Stimulated activated CD8-positive, alpha-beta memory T cell treated with anti-CD3 and anti-CD28 coated beads, Interleukin-2, amount 100 ng/mL, for 1 hour (primary cell): ENCODE data around the gene TAF8.
"Not testable (repeated sequence)": the region's sequence is repeated elsewhere in the genome, so short reads cannot be mapped to it uniquely, and the experiment has no call there.

Experiments used
- DNase-seq, 2 donors: peaks; one replicate each; pipeline ENCODE4 v3.0.0-alpha.2; 2020; ENCODE audit warnings: low read depth in 2 of 2

Gene TAF8

GRCh38 chr6:42028234-42029061 lies 21.9 kb upstream of the TAF8 start:
- DNase-seq, result no peak

GRCh38 chr6:42029062-42029685 lies 21.1 kb upstream of the TAF8 start:
- DNase-seq, result no peak

GRCh38 chr6:42029881-42030280 lies 20.4 kb upstream of the TAF8 start:
- no peak for DNase-seq

GRCh38 chr6:42030585-42031506 lies 19.5 kb upstream of the TAF8 start:
- no peak for DNase-seq

DNA sequence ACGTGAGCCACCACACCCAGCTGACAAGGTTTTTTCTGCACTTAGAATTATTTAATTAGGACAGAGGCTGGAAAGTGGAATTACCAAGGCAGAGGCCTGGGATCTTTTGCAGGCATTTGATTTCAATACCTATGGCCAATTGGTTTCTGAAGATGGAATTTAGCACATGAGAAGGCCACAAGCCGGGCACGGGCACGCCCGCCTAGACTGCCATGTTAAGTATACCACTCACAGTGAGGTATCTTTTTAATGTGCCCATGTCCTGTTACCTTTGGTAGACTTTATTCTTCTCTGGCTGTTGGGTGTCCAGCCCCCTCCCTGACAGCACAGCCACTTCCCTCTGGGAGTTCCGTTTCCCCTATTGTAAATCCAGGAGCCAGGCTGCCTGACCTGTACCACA lies 18.0 kb upstream of the TAF8 start:
- no peak for DNase-seq

DNA sequence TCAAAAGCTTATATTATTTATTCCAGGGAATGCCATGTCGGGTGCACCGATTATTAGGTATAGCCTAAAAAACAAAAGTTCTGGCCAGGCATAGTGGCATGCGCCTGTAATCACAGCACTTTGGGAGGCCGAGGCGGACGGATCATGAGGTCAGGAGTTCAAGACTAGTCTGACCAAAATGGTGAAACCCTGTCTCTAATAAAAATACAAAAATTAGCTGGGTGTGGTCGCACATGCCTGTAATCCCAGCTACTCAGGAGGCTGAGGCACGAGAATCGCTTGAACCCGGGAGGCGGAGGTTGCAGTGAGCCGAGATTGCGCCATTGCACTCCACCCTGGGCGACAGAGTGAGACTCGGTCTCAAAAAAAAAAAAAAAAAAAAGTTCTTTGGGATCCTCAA lies 12.7 kb upstream of the TAF8 start:
- not testable (repeated sequence) for DNase-seq

DNA sequence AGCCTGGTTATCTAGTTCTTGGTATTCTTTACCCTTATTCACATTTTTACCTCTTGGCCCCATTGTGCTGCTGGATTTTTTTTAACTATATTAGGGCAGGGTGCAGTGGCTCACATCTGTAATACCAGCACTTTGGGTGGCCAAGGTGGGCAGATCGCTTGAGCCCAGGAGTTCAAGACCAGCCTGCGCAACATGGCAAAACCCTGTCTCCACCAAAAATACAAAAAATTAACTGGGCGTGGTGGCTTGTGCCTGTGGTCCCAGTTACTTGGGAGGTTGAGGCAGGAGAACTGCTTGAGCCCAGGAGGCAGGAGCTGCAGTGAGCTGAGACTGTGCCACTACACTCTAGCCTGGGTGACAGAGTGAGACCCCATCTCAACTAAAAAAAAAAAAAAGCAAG lies 12.2 kb upstream of the TAF8 start:
- DNase-seq, result no peak

DNA sequence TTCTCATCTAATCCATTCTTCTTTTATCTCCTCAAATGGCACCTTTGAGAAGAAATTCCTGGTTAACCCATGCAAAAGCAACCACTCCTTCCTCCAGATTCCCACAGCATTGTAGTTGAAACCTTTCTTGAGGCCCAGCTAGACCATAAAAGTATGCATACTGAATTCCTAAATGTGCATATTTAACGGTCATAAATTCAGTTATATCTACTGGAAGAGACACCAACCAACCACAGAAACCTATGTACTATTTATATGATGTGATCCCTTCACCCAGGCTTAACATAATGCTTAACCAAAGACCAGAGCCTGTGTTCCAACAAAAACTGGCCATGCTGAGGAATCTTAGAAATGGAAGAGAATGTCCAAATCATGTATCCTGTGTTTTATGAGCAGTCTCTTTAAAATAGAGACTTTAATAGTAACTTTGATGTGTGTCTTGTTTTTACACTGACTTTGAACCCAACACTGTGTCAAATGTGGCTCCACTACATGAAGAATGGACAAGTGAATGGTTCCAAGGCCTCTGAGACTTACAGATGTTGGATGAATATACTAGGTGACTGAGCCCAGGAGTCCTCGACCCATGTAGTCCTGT lies 11.4 kb upstream of the TAF8 start:
- DNase-seq, result no peak

DNA sequence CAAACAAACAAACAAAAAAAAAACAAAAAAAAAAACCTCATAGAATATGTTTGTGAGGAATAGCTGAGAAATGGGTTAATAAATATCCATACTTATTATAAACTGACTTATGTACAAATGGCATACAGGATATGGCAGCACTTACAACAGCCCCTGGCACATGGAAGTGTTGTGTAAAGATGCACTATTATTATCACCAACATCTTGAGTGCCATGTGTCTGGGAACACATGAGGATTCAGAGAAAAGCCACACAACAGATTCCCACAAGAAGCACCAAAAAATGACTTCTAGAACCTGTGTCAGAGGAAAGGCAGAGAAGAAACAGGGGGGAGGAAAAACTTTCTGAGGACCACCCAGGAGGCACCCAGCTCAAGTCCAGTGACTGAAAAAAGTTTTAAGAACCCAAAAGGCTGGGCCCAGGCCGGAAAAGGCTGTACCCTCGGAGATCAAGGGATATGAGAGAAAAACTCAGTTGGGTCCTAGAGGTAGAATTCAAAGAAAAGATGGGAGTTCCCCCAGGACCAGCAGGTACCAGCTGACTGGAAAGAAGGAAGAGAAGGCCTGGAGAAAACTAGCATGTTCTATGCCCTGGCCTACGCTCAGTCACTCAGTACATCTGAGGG lies 9.4 kb upstream of the TAF8 start:
- no peak for DNase-seq

GRCh38 chr6:42041481-42042053 lies 8.8 kb upstream of the TAF8 start:
- DNase-seq, result no peak

DNA sequence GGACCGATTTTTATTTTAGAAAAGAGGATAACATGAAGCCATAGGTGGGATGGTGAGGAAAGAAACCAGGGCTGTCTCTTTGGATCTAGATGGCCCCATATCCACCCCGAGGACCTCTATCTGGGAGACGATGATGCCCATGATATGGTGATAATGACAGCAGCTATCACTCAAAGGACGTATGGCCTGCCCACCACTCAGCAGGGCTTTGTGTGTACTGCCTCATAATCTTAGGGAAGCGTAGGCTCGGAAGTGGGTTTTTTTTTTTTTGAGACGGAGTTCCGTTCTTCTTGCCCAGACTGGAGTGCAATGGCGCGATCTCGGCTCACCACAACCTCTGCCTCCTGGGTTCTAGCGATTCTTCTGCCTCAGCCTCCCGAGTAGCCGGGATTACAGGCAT lies 8.2 kb upstream of the TAF8 start:
- DNase-seq, result no peak

GRCh38 chr6:42043787-42044475 lies 6.4 kb upstream of the TAF8 start:
- DNase-seq, result peak; percentile 84 to 87

GRCh38 chr6:42045538-42046460 lies 4.5 kb upstream of the TAF8 start:
- peak in 1 of 2 donors; percentile 60 for DNase-seq

- no peak for DNase-seq
Observed at GRCh38 chr6:42046464-42047212, 3.7 kb upstream of the TAF8 start.

- DNase-seq, result no peak
Observed at GRCh38 chr6:42047213-42047590, 3.1 kb upstream of the TAF8 start.

DNA sequence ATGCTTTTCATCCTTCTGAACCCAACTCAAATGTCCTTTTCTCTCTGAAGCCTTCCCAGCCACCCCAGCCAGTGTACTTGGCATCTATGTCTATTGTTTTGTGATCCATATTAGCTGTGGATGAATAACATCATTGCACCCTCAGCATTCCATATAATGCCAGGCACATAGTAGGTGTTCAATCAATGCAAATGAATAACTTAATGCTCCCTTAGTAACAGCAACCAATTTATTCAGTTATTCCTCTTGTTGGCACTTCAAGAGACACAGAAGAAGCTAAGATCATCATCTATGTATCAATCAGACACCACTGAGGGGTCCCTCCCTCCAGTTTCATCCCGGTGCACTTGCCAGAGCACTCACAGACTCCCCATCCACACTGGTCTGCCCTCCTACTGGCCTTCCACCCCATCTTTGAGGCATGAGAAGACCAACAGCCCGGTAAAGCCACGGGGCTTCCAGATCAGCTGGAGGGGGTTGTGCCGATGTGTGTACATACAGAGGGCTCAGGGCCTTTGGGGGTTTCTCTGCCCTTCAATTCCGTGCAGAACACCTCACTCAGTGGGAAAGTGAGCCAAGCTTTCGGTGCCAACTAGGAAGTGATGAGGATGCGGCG lies 2.4 kb upstream of the TAF8 start:
- no peak for DNase-seq

DNA sequence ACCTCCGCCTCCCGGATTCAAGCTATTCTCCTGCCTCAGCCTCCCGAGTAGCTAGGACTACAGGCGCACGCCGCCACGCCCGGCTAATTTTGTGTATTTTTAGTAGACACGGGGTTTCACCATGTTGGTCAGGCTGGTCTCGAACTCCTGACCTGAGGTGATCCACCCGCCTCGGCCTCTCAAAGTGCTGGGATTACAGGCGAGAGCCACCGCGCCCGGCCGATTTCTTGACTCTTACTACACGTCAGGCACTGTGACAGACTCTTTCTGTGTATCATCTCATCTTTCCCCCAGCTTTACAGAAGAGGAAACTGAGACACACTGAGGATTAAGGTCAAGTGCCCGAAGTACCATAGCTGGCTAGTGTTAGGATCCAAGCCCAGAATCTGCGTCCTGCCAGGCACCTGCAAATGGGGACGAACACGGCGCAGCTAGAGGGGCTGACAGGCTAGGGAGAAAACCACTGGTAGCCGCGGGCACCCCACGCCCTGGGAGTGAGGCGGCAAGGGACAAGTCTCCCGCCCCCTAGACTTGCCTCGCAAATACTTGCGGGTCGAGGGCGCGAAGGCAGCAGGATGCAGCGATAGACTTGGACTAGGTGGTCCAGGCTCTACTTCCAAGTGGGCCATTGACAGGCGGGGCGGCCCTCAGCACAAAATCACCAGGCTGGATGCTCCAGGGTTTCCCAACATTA lies 1.1 kb upstream of the TAF8 start:
- DNase-seq, result no peak

GRCh38 chr6:42049948-42050296 lies 402 bp upstream of the TAF8 start:
- DNase-seq, result no peak
